B cell (primary cell): ENCODE data around the gene XXYLT1. TPM values are rescaled to one million over a fixed set of nuclear protein-coding genes. Genes with fewer than 3 reads are reported as not detected.

Experiments
- ATAC-seq: fragments of 200-7000 bp; cut with Tn5 transposase; one replicate; pipeline ENCODE4 v1.10.0; 2021; ENCODE audit warnings: low read depth, mild to moderate bottlenecking, moderate number of reproducible peaks, moderate library complexity
- CTCF ChIA-PET: fragments of 350-600 bp; sonication (Branson Sonifier 250); formaldehyde crosslinking; loops from one replicate; lab custom pipeline; 2021; ENCODE audit warnings: antibody characterized with exemption, inconsistent platforms; lab: Charles Lee
- POLR2A ChIA-PET: fragments of 350-600 bp; sonication (Branson Sonifier 250); formaldehyde crosslinking; loops from one replicate; lab custom pipeline; 2021; ENCODE audit warnings: antibody characterized with exemption; lab: Charles Lee
- DNase-seq: peaks from one replicate; pipeline ENCODE4 v3.0.0; 2013
- H2AFZ ChIP-seq: 2 replicates; pipeline ENCODE4 v1.6.1; 2012; ENCODE audit warnings: mild to moderate bottlenecking, low read depth, low read length; ENCODE audit not compliant: insufficient read depth, poor library complexity, severe bottlenecking
- H3K27ac ChIP-seq, 2 donors: 1 replicate in 1 of 2; 2 replicates in 1 of 2; pipeline ENCODE4 v1.5.1; 2012 to 2013; ENCODE audit warnings: low read length in 2 of 2, mild to moderate bottlenecking in 2 of 2, moderate library complexity in 1 of 2
- H3K27me3 ChIP-seq, 4 experiments: fragments of 200-600 bp in 1 of 4; sonication (generic) in 1 of 4; replicated peaks in 1 of 4; 1 replicate in 2 of 4; 2 replicates in 2 of 4; pipeline versions ENCODE4 v1.6.1 to v1.7.0; 2013 to 2016; ENCODE audit warnings: low read length in 3 of 4, mild to moderate bottlenecking in 2 of 4, mixed read lengths in 1 of 4, moderate library complexity in 1 of 4; ENCODE audit not compliant: insufficient read depth in 4 of 4, control insufficient read depth in 3 of 4; ENCODE audit errors: control extremely low read depth in 1 of 4
- H3K36me3 ChIP-seq, 2 experiments: replicated peaks in 1 of 2; 1 replicate in 1 of 2; 2 replicates in 1 of 2; pipeline versions ENCODE4 v1.6.1 to v1.7.1; 2013; ENCODE audit warnings: low read length in 1 of 2; ENCODE audit not compliant: insufficient read depth in 2 of 2, control insufficient read depth in 1 of 2; ENCODE audit errors: control extremely low read depth in 1 of 2, extremely low read depth in 1 of 2
- H3K4me1 ChIP-seq, 2 donors: fragments of 200-600 bp in 1 of 2; sonication (generic) in 1 of 2; 1 replicate in 1 of 2; 2 replicates in 1 of 2; pipeline versions ENCODE4 v1.5.1 to v1.6.1; 2013 to 2017; ENCODE audit warnings: low read length in 2 of 2; ENCODE audit not compliant: control insufficient read depth in 2 of 2, insufficient read depth in 2 of 2
- H3K4me2 ChIP-seq: replicated peaks from 2 replicates; pipeline ENCODE3; 2012; ENCODE audit warnings: mild to moderate bottlenecking, low read depth, low read length; ENCODE audit not compliant: poor library complexity, severe bottlenecking
- H3K4me3 ChIP-seq, 5 experiments: fragments of 200-600 bp in 1 of 5; sonication (generic) in 1 of 5; 1 replicate in 3 of 5; 2 replicates in 2 of 5; pipeline versions ENCODE4 v1.5.1 to v1.7.0; 2011 to 2016; ENCODE audit warnings: low read length in 4 of 5, mild to moderate bottlenecking in 4 of 5, low read depth in 2 of 5, control low read depth in 1 of 5, moderate library complexity in 1 of 5; ENCODE audit not compliant: insufficient read depth in 1 of 5; ENCODE audit errors: control extremely low read depth in 1 of 5, extremely low read depth in 1 of 5
- H3K79me2 ChIP-seq: fragments of 200-600 bp; sonication (generic); one replicate; pipeline ENCODE4 v1.6.0; 2016; ENCODE audit warnings: low read length; ENCODE audit not compliant: control insufficient read depth, insufficient read depth
- H3K9ac ChIP-seq: fragments of 200-600 bp; sonication (generic); 2 replicates; pipeline ENCODE4 v1.6.1; 2017; ENCODE audit warnings: mild to moderate bottlenecking, low read length, moderate library complexity
- H3K9me3 ChIP-seq, 3 donors: one replicate each; pipeline versions ENCODE4 v1.6.1 to v1.7.1; 2013; ENCODE audit warnings: low read length in 2 of 3; ENCODE audit not compliant: control insufficient read depth in 2 of 3, insufficient read depth in 1 of 3; ENCODE audit errors: control extremely low read depth in 1 of 3
- H4K20me1 ChIP-seq: 2 replicates; pipeline ENCODE4 v1.6.0; 2012; ENCODE audit warnings: mild to moderate bottlenecking, low read length; ENCODE audit not compliant: insufficient read depth, control insufficient read depth, poor library complexity, severe bottlenecking
- H3K27ac Mint-ChIP-seq: one replicate; pipeline ENCODE4 v1.8.0; 2021; ENCODE audit warnings: mixed read lengths
- H3K27me3 Mint-ChIP-seq: one replicate; pipeline ENCODE4 v1.8.0; 2021; ENCODE audit warnings: mixed read lengths
- H3K4me1 Mint-ChIP-seq: one replicate; pipeline ENCODE4 v1.8.0; 2021; ENCODE audit warnings: mixed read lengths
- H3K4me3 Mint-ChIP-seq: one replicate; pipeline ENCODE4 v1.8.0; 2021; ENCODE audit warnings: mixed read lengths
- H3K9me3 Mint-ChIP-seq: one replicate; pipeline ENCODE4 v1.8.0; 2022; ENCODE audit warnings: mixed read lengths; ENCODE audit not compliant: insufficient read depth
- EZH2 ChIP-seq: IDR thresholded peaks from 2 replicates; pipeline ENCODE4 v1.6.1; 2012; ENCODE audit warnings: borderline replicate concordance, low read depth, mild to moderate bottlenecking, moderate library complexity, low read length; ENCODE audit not compliant: insufficient read depth, poor library complexity, severe bottlenecking
- WGBS: methylation state at CpG from one replicate; pipeline ENCODE4 v1.1.5; 2013; ENCODE audit warnings: missing lambda C conversion rate; ENCODE audit not compliant: insufficient coverage; 5-methylcytosine and 5-hydroxymethylcytosine counted together
- intact Hi-C: fragments of 100-400 bp; cut with micrococcal nuclease; formaldehyde crosslinking; loops from one replicate; pipeline ENCODE4 v1.10.0; 2022
- polyA plus RNA-seq: library from polyadenylated mRNA; depleted of rRNA; stranded (reverse); fragments of >200 nt; gene quantifications from 2 replicates; pipeline ENCODE4 v1.2.3, GENCODE V29; 2012
- total RNA-seq, 2 donors: library from RNA; stranded (reverse); fragments of 120-200 nt in 1 of 2; gene quantifications; 1 replicate in 1 of 2; 2 replicates in 1 of 2; pipeline versions ENCODE4 v1.2.3 to v1.2.4, GENCODE V29; 2013 to 2022
- TF ChIP-seq, protein P1 (sequence below): fragments of 200-600 bp; IDR thresholded peaks from one replicate; pipeline ENCODE4 v1.8.0; 2022; ENCODE audit warnings: antibody characterized with exemption, mild to moderate bottlenecking

The XXYLT1 gene
- total and polyA plus RNA-seq, 2 donors (not counting 1 experiment from before 2014, with no cell fraction given), result 2.6 to 11.2 TPM

DNA sequence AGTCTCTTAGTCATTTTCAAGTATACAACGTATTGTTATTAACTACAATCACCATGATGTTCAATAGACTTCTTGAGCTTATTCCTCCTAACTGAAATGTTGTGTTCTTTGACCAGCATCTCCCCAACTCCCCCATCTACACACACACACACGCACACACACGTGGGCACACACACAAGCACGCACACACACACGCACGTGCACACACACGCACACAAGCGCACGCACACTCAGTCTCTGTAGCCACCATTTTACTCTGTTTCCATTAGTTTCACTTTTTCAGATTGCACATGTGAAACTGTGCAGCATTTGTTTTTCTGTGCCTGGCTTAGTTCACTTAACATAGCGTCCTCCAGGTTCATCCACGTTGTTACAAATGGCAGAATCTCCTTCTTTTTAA, 247.0 kb downstream of the XXYLT1 start:
- TF ChIP-seq, protein P1, sequence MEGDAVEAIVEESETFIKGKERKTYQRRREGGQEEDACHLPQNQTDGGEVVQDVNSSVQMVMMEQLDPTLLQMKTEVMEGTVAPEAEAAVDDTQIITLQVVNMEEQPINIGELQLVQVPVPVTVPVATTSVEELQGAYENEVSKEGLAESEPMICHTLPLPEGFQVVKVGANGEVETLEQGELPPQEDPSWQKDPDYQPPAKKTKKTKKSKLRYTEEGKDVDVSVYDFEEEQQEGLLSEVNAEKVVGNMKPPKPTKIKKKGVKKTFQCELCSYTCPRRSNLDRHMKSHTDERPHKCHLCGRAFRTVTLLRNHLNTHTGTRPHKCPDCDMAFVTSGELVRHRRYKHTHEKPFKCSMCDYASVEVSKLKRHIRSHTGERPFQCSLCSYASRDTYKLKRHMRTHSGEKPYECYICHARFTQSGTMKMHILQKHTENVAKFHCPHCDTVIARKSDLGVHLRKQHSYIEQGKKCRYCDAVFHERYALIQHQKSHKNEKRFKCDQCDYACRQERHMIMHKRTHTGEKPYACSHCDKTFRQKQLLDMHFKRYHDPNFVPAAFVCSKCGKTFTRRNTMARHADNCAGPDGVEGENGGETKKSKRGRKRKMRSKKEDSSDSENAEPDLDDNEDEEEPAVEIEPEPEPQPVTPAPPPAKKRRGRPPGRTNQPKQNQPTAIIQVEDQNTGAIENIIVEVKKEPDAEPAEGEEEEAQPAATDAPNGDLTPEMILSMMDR, result no peak
- no peak for TF ChIP-seq EZH2

DNA sequence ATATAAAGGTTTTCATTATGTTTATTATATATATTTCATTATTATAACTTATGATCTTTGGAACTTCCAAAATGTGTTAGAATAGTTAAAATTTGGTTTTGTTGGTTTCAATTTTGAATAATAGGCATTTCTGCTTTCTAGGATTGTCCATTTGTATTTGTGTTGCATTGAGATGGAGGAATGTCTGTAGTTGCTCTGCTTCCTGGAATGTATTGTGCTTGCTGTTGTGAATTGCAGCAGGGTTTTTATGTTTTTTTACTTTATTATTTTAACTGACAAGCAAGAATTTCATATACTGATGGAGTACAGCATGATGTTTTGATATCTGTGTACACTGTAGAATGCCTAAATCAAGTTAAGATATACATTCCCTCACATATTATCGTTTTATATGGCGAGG, 247.4 kb downstream of the XXYLT1 start:
- Histone ChIP-seq H3K4me2 (no peak overlapping the region), H3K4me1 (no peaks in the 10 kb centered on the region), H3K27me3 (peaks cover 0 to 3% (median 0%) of the 10 kb centered on the region in 4 experiments), H4K20me1 (no peaks in the 10 kb centered on the region), H3K36me3 (no peaks in the 10 kb centered on the region), H3K9me3 (no peaks in the 10 kb centered on the region), H3K27ac (no peak overlapping the region), H3K79me2 (no peaks in the 10 kb centered on the region), H3K9ac (no peak overlapping the region), H3K4me3 (no peak overlapping the region), H2AFZ (no peak overlapping the region)
- no peak for ATAC-seq
- intact Hi-C loops, result no loop called here
- ChIA-PET POLR2A (no interaction called here), CTCF (no interaction called here)
- Mint-ChIP-seq H3K4me3 (no peak overlapping the region), H3K9me3 (peaks cover 4% of the 10 kb centered on the region), H3K27me3 (peaks cover 17% of the 10 kb centered on the region), H3K27ac (no peak overlapping the region), H3K4me1 (peaks cover 4% of the 10 kb centered on the region)
- 0% methylated on average over 1 of the region's 2 CpGs for WGBS
- DNase-seq, result no peak
- no peak for TF ChIP-seq EZH2
- TF ChIP-seq, protein P1, result no peak

More for the DNA sequence above, 247.0 kb downstream of the XXYLT1 start:
- peaks cover 0 to 3% (median 0%) of the 10 kb centered on the region in 4 experiments for H3K27me3 ChIP-seq
- DNase-seq (no peak), ATAC-seq (no peak)
- Mint-ChIP-seq H3K4me3 (no peak overlapping the region), H3K27ac (no peak overlapping the region), H3K9me3 (peaks cover 4% of the 10 kb centered on the region), H3K27me3 (peaks cover 17% of the 10 kb centered on the region), H3K4me1 (peaks cover 4% of the 10 kb centered on the region)
- no peak overlapping the region for H3K4me2 ChIP-seq
- 78% methylated on average over 10 of the region's 11 CpGs for WGBS
- no peak overlapping the region for H3K9ac ChIP-seq
- H4K20me1 ChIP-seq, result no peaks in the 10 kb centered on the region
- no peaks in the 10 kb centered on the region for H3K79me2 ChIP-seq
- H3K36me3 ChIP-seq, result no peaks in the 10 kb centered on the region
- intact Hi-C loops, result no loop called here
- H3K27ac ChIP-seq, result no peak overlapping the region
- no peak overlapping the region for H2AFZ ChIP-seq
- H3K4me1 ChIP-seq, result no peaks in the 10 kb centered on the region
- no peaks in the 10 kb centered on the region for H3K9me3 ChIP-seq
- POLR2A ChIA-PET, result no interaction called here
- CTCF ChIA-PET, result no interaction called here
- no peak overlapping the region for H3K4me3 ChIP-seq
